ENCODE results near the gene ACP6. TPM values are rescaled to one million over a fixed set of nuclear protein-coding genes. Genes with fewer than 3 reads are reported as not detected.

Gene ACP6
- total and polyA plus RNA-seq, 10 of the 15 experiments (the other 5 are each of a cell fraction or from before 2014, with no cell fraction given): 3.1 to 19.7 (median 9.4) TPM

GRCh38 chr1:147613506-147613905, 56.8 kb downstream of the ACP6 start:
- Histone ChIP-seq H3K4me3 (no peak overlapping the region), H3K4me2 (ENCODE audit: control insufficient read depth, insufficient read depth) (no peak overlapping the region), H2AFZ (ENCODE audit: control insufficient read depth, low read depth, low read length) (no peak overlapping the region), H3K79me2 (ENCODE audit: control insufficient read depth, insufficient read depth, low read length) (no peaks in the 10 kb centered on the region), H3K36me3 (ENCODE audit: control insufficient read depth in 2 of 2, insufficient read depth in 2 of 2, low read length in 1 of 2) (peaks cover 1 to 13% of the 10 kb centered on the region in 2 experiments; a peak in 3 of 4 replicates), H3K4me1 (ENCODE audit: control insufficient read depth, insufficient read depth, low read length) (peaks cover 19% of the 10 kb centered on the region), H3K9ac (ENCODE audit: control insufficient read depth, insufficient read depth, low read length) (no peak overlapping the region), H3K27me3 (replicated peaks in 1 of 2; ENCODE audit: control insufficient read depth in 2 of 2, insufficient read depth in 2 of 2, low read length in 1 of 2) (no peaks in the 10 kb centered on the region), H3K27ac (ENCODE audit: control insufficient read depth, insufficient read depth) (no peak overlapping the region), H4K20me1 (ENCODE audit: control insufficient read depth, insufficient read depth) (no peaks in the 10 kb centered on the region), H3K9me3 (replicated peaks; ENCODE audit: control insufficient read depth, insufficient read depth, low read length) (no peaks in the 10 kb centered on the region)
- FAIRE-seq: no peak
- no peak for ATAC-seq
- no peak for DNase-seq (ENCODE audit: low read depth, low spot score)
- intact Hi-C loops (cut with micrococcal nuclease; ENCODE audit: unreplicated experiment) (no loop called here), in situ Hi-C loops (cut with MboI) (no loop called here)
- CTCF ChIA-PET: interaction anchor here (1.1 kb wide), 1 partner anchor 29 kb away, joined by 3 read pairs; no protein-coding TSS in a partner anchor
- TF ChIP-seq SRF (IDR thresholded peaks at IDR 0.05; ENCODE audit: low read depth in 2 of 2, low read length in 2 of 2): no peak
- no peak for TF ChIP-seq GATAD2B (conservative IDR thresholded peaks at IDR 0.05; ENCODE audit: low read depth)
- no peak for TF ChIP-seq KLF5 (IDR thresholded peaks at IDR 0.05; ENCODE audit: partially characterized antibody)
- no peak for TF ChIP-seq ZBED1 (IDR thresholded peaks at IDR 0.05; ENCODE audit: borderline replicate concordance)
- TF ChIP-seq, protein P1, sequence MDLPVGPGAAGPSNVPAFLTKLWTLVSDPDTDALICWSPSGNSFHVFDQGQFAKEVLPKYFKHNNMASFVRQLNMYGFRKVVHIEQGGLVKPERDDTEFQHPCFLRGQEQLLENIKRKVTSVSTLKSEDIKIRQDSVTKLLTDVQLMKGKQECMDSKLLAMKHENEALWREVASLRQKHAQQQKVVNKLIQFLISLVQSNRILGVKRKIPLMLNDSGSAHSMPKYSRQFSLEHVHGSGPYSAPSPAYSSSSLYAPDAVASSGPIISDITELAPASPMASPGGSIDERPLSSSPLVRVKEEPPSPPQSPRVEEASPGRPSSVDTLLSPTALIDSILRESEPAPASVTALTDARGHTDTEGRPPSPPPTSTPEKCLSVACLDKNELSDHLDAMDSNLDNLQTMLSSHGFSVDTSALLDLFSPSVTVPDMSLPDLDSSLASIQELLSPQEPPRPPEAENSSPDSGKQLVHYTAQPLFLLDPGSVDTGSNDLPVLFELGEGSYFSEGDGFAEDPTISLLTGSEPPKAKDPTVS (IDR thresholded peaks at IDR 0.05; ENCODE audit: low read depth, low read length): no peak
- no peak for TF ChIP-seq NR2C2 (IDR thresholded peaks at IDR 0.05; ENCODE audit: borderline replicate concordance, control insufficient read depth, insufficient read length, low read depth)
- no peak for TF ChIP-seq RAD51 (IDR thresholded peaks at IDR 0.05)
- TF ChIP-seq SUPT20H (IDR thresholded peaks at IDR 0.05; ENCODE audit: borderline replicate concordance, control insufficient read depth, low read depth, low read length): no peak
- TF ChIP-seq MTA2 (IDR thresholded peaks at IDR 0.05; ENCODE audit: low read depth): no peak
- TF ChIP-seq RBBP5 (conservative IDR thresholded peaks at IDR 0.05): no peak
- no peak for TF ChIP-seq MTA3 (IDR thresholded peaks at IDR 0.05; ENCODE audit: borderline replicate concordance, low read length)
- TF ChIP-seq KDM1A (IDR thresholded peaks at IDR 0.05; ENCODE audit: borderline replicate concordance): no peak
- RAD21 ChIA-PET (ENCODE audit: unreplicated experiment): no interaction called here
- POLR2A ChIA-PET: no interaction called here
- SMC1A ChIA-PET (ENCODE audit: uncharacterized antibody, unreplicated experiment): no interaction called here
- BruUV-seq (replicated peaks): no TSS peak
